A549 (cell line): Measurements from ENCODE around the gene TMEM129. TPM values are rescaled to one million over a fixed set of nuclear protein-coding genes. Genes with fewer than 3 reads are reported as not detected.

Experiments
- ATAC-seq, 2 experiments: fragments of 200-7000 bp in 1 of 2; fragments of >200 bp in 1 of 2; cut with Nextera tagmentation in 1 of 2; cut with Tn5 transposase in 1 of 2; 3 replicates each; pipeline versions ENCODE4 v1.8.0 to v1.9.1; 2018 to 2020; ENCODE audit warnings: mild to moderate bottlenecking in 1 of 2, moderate library complexity in 1 of 2
- CTCF ChIA-PET: fragments of 300-600 bp; sonication (Branson Sonifier 250); formaldehyde crosslinking; extraction: SDS; loops from one replicate; lab custom pipeline; 2021; ENCODE audit warnings: antibody characterized with exemption, inconsistent platforms; lab: Yijun Ruan, JAX
- POLR2A ChIA-PET: fragments of 350-600 bp; formaldehyde crosslinking; extraction: SDS; loops from one replicate; lab custom pipeline; 2021; ENCODE audit warnings: antibody characterized with exemption, inconsistent platforms; lab: Yijun Ruan, JAX
- DNase-seq, 2 experiments: peaks; one replicate each; pipeline versions ENCODE4 v3.0.0 to v3.0.0-alpha.2; 2011 to 2016; ENCODE audit warnings: low read depth in 1 of 2, low spot score in 1 of 2
- FAIRE-seq: peaks from 2 replicates; lab custom pipeline; 2011; peaks lifted over from hg19 to GRCh38; lab: Jason Lieb, UNC
- H3K27ac ChIP-seq, 2 experiments: fragments of >200 bp; sonication (Bioruptor Twin); formaldehyde crosslinking; 3 replicates each; pipeline ENCODE4 v1.5.1; 2016 to 2017
- H3K4me1 ChIP-seq: fragments of >200 bp; sonication (Bioruptor Twin); formaldehyde crosslinking; 3 replicates; pipeline ENCODE4 v1.6.1; 2016
- H3K4me2 ChIP-seq: fragments of >200 bp; sonication (Bioruptor Twin); formaldehyde crosslinking; 3 replicates; pipeline ENCODE4 v1.6.1; 2016
- H3K4me3 ChIP-seq: fragments of >200 bp; sonication (Bioruptor Twin); formaldehyde crosslinking; 3 replicates; pipeline ENCODE4 v1.5.1; 2016
- H3K9me3 ChIP-seq: fragments of >200 bp; sonication (Bioruptor Twin); formaldehyde crosslinking; 3 replicates; pipeline ENCODE4 v1.6.1; 2016
- CBX2 ChIP-seq: fragments of 200-600 bp; sonication (generic); IDR thresholded peaks from 2 replicates; pipeline ENCODE4 v1.6.1; 2016; ENCODE audit warnings: low read depth, mild to moderate bottlenecking, borderline replicate concordance
- CEBPB ChIP-seq, 2 experiments: fragments of >200 bp in 1 of 2; sonication (Bioruptor Twin) in 1 of 2; formaldehyde crosslinking in 1 of 2; IDR thresholded peaks; 2 replicates each; pipeline ENCODE4 v1.6.1; 2012 to 2016
- CHD2 ChIP-seq: fragments of 150-350 bp; IDR thresholded peaks from 2 replicates; pipeline ENCODE4 v1.6.1; 2014; ENCODE audit warnings: low read length; ENCODE audit not compliant: partially characterized antibody
- CHD4 ChIP-seq: fragments of 200-600 bp; sonication (generic); IDR thresholded peaks from 2 replicates; pipeline ENCODE4 v1.6.1; 2016; ENCODE audit warnings: antibody characterized with exemption, mild to moderate bottlenecking, borderline replicate concordance
- EHF ChIP-seq: fragments of 250-450 bp; sonication (Bioruptor Pico); IDR thresholded peaks from 2 replicates; pipeline ENCODE4 v1.5.0; 2020; ENCODE audit warnings: mild to moderate bottlenecking
- FOSL2 ChIP-seq, 2 experiments: fragments of 450-650 bp in 1 of 2; fragments of >200 bp in 1 of 2; sonication (Bioruptor Twin) in 1 of 2; formaldehyde crosslinking; IDR thresholded peaks; 2 replicates each; pipeline versions ENCODE4 v1.5.0 to v1.6.1; 2016 to 2020; ENCODE audit warnings: mild to moderate bottlenecking in 1 of 2, moderate library complexity in 1 of 2
- GATA3 ChIP-seq: IDR thresholded peaks from 2 replicates; pipeline ENCODE4 v1.6.1; 2012; ENCODE audit warnings: borderline replicate concordance
- HOXB5 ChIP-seq: fragments of 250-450 bp; sonication (Bioruptor Pico); IDR thresholded peaks from 2 replicates; pipeline ENCODE4 v1.5.0; 2020; ENCODE audit warnings: mild to moderate bottlenecking, moderate library complexity
- JUNB ChIP-seq: fragments of >200 bp; sonication (Bioruptor Twin); formaldehyde crosslinking; IDR thresholded peaks from 2 replicates; pipeline ENCODE4 v1.6.1; 2016
- KDM1A ChIP-seq: fragments of 200-600 bp; sonication (generic); IDR thresholded peaks from 2 replicates; pipeline ENCODE4 v1.6.1; 2016; ENCODE audit warnings: low read depth, mild to moderate bottlenecking
- KDM5A ChIP-seq: fragments of 200-600 bp; sonication (generic); IDR thresholded peaks from 2 replicates; pipeline ENCODE4 v1.6.1; 2016; ENCODE audit warnings: antibody characterized with exemption, mild to moderate bottlenecking
- NPAS2 ChIP-seq: fragments of 250-450 bp; sonication (Bioruptor Pico); IDR thresholded peaks from 2 replicates; pipeline ENCODE4 v1.8.0; 2022; ENCODE audit warnings: mild to moderate bottlenecking, moderate library complexity, borderline replicate concordance
- RARB ChIP-seq: fragments of 250-450 bp; sonication (Bioruptor Pico); IDR thresholded peaks from 2 replicates; pipeline ENCODE4 v1.8.0; 2021; ENCODE audit warnings: mild to moderate bottlenecking, moderate library complexity
- TP53 ChIP-seq: fragments of 250-450 bp; sonication (Bioruptor Pico); IDR thresholded peaks from 2 replicates; pipeline ENCODE4 v1.5.0; 2021; ENCODE audit warnings: mild to moderate bottlenecking, moderate library complexity
- ZNF302 ChIP-seq: fragments of 250-450 bp; sonication (Bioruptor Pico); IDR thresholded peaks from 2 replicates; pipeline ENCODE4 v1.9.0; 2021; ENCODE audit warnings: inconsistent platforms, mild to moderate bottlenecking, moderate library complexity
- WGBS: methylation state at CpG from one replicate; pipeline ENCODE4 v1.1.6; 2017; ENCODE audit errors: missing lambda C conversion rate; 5-methylcytosine and 5-hydroxymethylcytosine counted together
- polyA plus RNA-seq, 4 experiments: library from polyadenylated mRNA; depleted of rRNA in 3 of 4; stranded (reverse); fragments of >200 nt; fragmentation: RNase III in 1 of 4; extraction: RNeasy Plus Mini Kit Qiagen cat#74134 plus additional on column Dnase treatment in 1 of 4; gene quantifications; 2 replicates in 3 of 4; 3 replicates in 1 of 4; pipeline ENCODE4 v1.2.3, GENCODE V29; 2011 to 2017
- TF ChIP-seq, protein P1 (sequence below): fragments of >200 bp; sonication (Bioruptor Twin); formaldehyde crosslinking; IDR thresholded peaks from 3 replicates; pipeline ENCODE4 v1.5.1; 2016
- TF ChIP-seq, protein P2 (sequence below): fragments of 250-450 bp; sonication (Bioruptor Pico); IDR thresholded peaks from 2 replicates; pipeline ENCODE4 v1.5.0; 2021; ENCODE audit warnings: mild to moderate bottlenecking, moderate library complexity, borderline replicate concordance
- TF ChIP-seq, protein P3 (sequence below): IDR thresholded peaks from 2 replicates; pipeline ENCODE4 v1.6.1; 2012
- TF ChIP-seq, protein P4 (sequence below): fragments of >200 bp; sonication (Bioruptor Twin); formaldehyde crosslinking; IDR thresholded peaks from 2 replicates; pipeline ENCODE4 v1.6.1; 2016
- TF ChIP-seq, protein P5 (sequence below): IDR thresholded peaks from 2 replicates; pipeline ENCODE4 v1.6.1; 2012; ENCODE audit warnings: low read depth, borderline replicate concordance

TMEM129 gene
- polyA plus RNA-seq, 2 of the 4 experiments (the other 2 are of a cell fraction), result 12.7 to 20.4 TPM

DNA sequence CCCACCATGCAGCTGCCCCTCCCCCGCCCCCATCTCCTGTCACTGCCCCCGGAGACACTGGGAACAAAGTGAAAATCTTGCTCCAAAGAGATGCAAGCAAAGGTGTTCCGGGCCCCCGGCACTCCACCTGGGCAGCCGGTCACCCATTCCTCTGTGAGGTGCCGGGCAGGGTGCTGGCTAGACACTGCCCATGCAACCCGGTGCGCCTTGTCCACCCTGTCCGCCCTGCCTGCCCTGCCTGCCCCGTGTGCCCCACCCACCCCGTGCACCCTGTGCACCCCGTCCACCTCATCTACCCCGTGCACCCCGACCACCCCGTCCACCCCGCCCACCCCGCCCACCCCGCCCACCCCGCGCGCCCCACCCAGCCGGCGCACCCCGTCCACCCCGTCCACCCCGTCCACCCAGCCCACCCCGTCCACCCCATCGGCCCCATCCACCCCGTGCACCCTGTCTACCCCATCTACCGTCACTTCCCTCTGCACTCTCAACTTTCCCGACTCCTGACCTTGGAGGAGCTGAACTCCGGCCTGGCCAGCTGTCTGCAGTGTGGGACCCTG, 40.1 kb upstream of the TMEM129 start:
- ChIA-PET POLR2A (no interaction called here), CTCF (interaction anchor here (1.1 to 1.3 kb wide), 2 partner anchors 48 to 138 kb away, joined by 3 read pairs; no protein-coding TSS in a partner anchor)
- TF ChIP-seq CHD4 (no peak), CEBPB (IDR thresholded peaks at IDR 0.05) (no peak), HOXB5 (no peak), TP53 (CRISPR knock-in tag) (no peak), ZNF302 (no peak), FOSL2 (IDR thresholded peaks at IDR 0.05) (no peak), FOSL2 (CRISPR knock-in tag; IDR thresholded peaks at IDR 0.05) (no peak)
- TF ChIP-seq, protein P1, sequence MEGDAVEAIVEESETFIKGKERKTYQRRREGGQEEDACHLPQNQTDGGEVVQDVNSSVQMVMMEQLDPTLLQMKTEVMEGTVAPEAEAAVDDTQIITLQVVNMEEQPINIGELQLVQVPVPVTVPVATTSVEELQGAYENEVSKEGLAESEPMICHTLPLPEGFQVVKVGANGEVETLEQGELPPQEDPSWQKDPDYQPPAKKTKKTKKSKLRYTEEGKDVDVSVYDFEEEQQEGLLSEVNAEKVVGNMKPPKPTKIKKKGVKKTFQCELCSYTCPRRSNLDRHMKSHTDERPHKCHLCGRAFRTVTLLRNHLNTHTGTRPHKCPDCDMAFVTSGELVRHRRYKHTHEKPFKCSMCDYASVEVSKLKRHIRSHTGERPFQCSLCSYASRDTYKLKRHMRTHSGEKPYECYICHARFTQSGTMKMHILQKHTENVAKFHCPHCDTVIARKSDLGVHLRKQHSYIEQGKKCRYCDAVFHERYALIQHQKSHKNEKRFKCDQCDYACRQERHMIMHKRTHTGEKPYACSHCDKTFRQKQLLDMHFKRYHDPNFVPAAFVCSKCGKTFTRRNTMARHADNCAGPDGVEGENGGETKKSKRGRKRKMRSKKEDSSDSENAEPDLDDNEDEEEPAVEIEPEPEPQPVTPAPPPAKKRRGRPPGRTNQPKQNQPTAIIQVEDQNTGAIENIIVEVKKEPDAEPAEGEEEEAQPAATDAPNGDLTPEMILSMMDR, result no peak
- WGBS, result 76% methylated on average over 4 of the region's 32 CpGs
- DNase-seq, result no peak
- ATAC-seq, result peak in 1 of 2 experiments; percentile 9; a peak in 2 of 6 replicates
- peaks cover 36% of the 10 kb centered on the region for H3K4me1 ChIP-seq
- no peaks in the 10 kb centered on the region for H3K9me3 ChIP-seq
- H3K4me3 ChIP-seq, result no peak overlapping the region
- peak overlapping the region in 1 of 2 experiments; percentile 76; a peak in 3 of 6 replicates for H3K27ac ChIP-seq
- FAIRE-seq, result no peak
- peak overlapping the region; percentile 58 for H3K4me2 ChIP-seq

DNA sequence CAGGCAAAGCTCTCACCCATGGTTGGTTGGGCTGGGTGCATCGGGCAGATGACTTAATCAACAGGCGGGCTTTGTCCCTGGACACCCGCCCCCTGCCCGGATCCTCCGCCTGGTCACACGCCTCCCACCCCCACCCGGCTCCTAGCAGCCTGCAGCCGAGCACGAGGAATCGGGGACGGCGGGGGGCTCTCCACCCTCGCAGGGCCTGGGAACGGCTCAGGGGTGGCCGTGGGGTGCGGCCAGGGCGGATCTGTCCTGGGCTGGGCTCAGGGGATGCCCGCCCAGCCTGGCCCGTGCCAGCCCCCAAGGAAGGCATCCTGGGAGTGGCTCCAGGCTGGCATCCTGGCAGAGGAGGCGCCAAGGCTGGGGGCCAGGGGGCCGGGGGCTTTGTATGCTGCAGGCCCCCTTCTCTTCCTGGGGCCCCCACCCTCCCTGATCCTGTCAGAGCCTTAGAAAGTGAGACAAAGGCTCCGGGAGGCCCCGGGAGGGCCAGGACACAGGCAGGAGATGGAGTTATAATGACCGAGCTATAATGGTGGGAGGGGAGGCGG, 39.5 kb upstream of the TMEM129 start:
- CTCF ChIA-PET, result interaction anchor here (1.0 to 4.3 kb wide), 7 partner anchors 13 to 139 kb away, joined by 3 to 23 read pairs (median 3); no protein-coding TSS in a partner anchor
- TF ChIP-seq, protein P2, sequence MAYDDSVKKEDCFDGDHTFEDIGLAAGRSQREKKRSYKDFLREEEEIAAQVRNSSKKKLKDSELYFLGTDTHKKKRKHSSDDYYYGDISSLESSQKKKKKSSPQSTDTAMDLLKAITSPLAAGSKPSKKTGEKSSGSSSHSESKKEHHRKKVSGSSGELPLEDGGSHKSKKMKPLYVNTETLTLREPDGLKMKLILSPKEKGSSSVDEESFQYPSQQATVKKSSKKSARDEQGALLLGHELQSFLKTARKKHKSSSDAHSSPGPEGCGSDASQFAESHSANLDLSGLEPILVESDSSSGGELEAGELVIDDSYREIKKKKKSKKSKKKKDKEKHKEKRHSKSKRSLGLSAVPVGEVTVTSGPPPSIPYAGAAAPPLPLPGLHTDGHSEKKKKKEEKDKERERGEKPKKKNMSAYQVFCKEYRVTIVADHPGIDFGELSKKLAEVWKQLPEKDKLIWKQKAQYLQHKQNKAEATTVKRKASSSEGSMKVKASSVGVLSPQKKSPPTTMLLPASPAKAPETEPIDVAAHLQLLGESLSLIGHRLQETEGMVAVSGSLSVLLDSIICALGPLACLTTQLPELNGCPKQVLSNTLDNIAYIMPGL (CRISPR knock-in tag), result no peak
- TF ChIP-seq JUNB (no peak), GATA3 (no peak), KDM1A (no peak), EHF (CRISPR knock-in tag) (no peak), CBX2 (no peak), KDM5A (no peak), NPAS2 (CRISPR knock-in tag) (no peak), CHD2 (no peak), RARB (CRISPR knock-in tag) (no peak)
- TF ChIP-seq, protein P3, sequence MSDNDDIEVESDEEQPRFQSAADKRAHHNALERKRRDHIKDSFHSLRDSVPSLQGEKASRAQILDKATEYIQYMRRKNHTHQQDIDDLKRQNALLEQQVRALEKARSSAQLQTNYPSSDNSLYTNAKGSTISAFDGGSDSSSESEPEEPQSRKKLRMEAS, result no peak
- TF ChIP-seq, protein P4, sequence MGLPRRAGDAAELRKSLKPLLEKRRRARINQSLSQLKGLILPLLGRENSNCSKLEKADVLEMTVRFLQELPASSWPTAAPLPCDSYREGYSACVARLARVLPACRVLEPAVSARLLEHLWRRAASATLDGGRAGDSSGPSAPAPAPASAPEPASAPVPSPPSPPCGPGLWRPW, result no peak
- TF ChIP-seq, protein P5, sequence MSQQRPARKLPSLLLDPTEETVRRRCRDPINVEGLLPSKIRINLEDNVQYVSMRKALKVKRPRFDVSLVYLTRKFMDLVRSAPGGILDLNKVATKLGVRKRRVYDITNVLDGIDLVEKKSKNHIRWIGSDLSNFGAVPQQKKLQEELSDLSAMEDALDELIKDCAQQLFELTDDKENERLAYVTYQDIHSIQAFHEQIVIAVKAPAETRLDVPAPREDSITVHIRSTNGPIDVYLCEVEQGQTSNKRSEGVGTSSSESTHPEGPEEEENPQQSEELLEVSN, result no peak
- TF ChIP-seq, all 56 proteins: peak for 0
- WGBS, result no CpG with 5 or more reads among the region's 25 CpGs
- H3K4me1 ChIP-seq, result peaks cover 30% of the 10 kb centered on the region
- no peak overlapping the region for H3K4me3 ChIP-seq
- peak overlapping the region; percentile 33 to 76; a peak in 4 of 6 replicates for H3K27ac ChIP-seq
- peak overlapping the region; percentile 58 for H3K4me2 ChIP-seq
- DNase-seq, result peak in 1 of 2 experiments; percentile 42
- no peak for FAIRE-seq
- ATAC-seq, result peak; percentile 11 to 66; a peak in 3 of 6 replicates
- POLR2A ChIA-PET, result no interaction called here
- H3K9me3 ChIP-seq, result no peaks in the 10 kb centered on the region
